ENCODE measurements around the gene CLEC16A.

- TF ChIP-seq CTCF (IDR thresholded peaks at IDR 0.05; ENCODE audit: insufficient read depth, low read length): no peak
- TF ChIP-seq SPI1 (IDR thresholded peaks at IDR 0.05; ENCODE audit: borderline replicate concordance, low read depth): no peak
Observed at GRCh38 chr16:11212798-11213196, 268.4 kb downstream of the CLEC16A start.

All from HL-60 (cell line).